ENCODE measurements around the gene LMO1. TPM values are rescaled to one million over a fixed set of nuclear protein-coding genes. Genes with fewer than 3 reads are reported as not detected.

Gene LMO1
- total RNA-seq, 2 experiments from 2014 or later, result not detected

DNA sequence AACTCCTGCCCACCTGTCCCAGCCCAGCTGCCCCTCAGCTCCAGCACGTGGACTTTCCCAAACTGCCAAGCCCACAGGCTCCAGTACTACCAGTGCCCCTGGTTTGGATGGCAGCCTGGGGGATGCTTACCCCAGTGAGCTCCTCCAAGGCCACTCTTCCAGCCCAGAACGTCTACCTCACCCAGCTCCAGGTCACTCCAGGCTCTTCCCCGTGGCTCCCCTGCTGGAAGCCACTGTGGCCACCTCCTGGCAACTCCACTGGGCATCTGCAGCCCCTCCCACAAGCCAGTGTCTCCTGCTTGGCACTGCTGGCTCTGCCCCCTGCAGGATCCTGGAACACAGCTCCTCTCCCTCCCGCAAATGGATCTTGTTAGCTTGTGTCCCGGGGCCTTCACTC lies 29.3 kb downstream of the LMO1 start:
- Mint-ChIP-seq H3K36me3 (no peaks in the 10 kb centered on the region), H3K4me3 (no peak overlapping the region), H3K27me3 (no peaks in the 10 kb centered on the region), H3K4me1 (ENCODE audit: low read depth) (peaks cover 11% of the 10 kb centered on the region), H3K9me3 (no peaks in the 10 kb centered on the region), H3K27ac (no peak overlapping the region)
- ChIA-PET CTCF (no interaction called here), POLR2A (no interaction called here)
- intact Hi-C loops (cut with micrococcal nuclease), result no loop called here
- no peak for DNase-seq

GRCh38 chr11:8233691-8234424 lies 29.8 kb downstream of the LMO1 start:
- CTCF ChIA-PET, result interaction anchor here (1.6 kb wide), 1 partner anchor 11 kb away, joined by 3 read pairs; no protein-coding TSS in a partner anchor

GRCh38 chr11:8232849-8233606 lies 30.6 kb downstream of the LMO1 start:
- no peak overlapping the region for H3K27ac Mint-ChIP-seq
- ChIA-PET CTCF (interaction anchor here (1.6 kb wide), 1 partner anchor 10 kb away, joined by 3 read pairs; no protein-coding TSS in a partner anchor), POLR2A (no interaction called here)
- H3K4me1 Mint-ChIP-seq (ENCODE audit: low read depth), result peaks cover 11% of the 10 kb centered on the region
- no peak for DNase-seq
- no peaks in the 10 kb centered on the region for H3K27me3 Mint-ChIP-seq
- no peaks in the 10 kb centered on the region for H3K9me3 Mint-ChIP-seq
- intact Hi-C loops (cut with micrococcal nuclease), result no loop called here
- no peak overlapping the region for H3K4me3 Mint-ChIP-seq
- H3K36me3 Mint-ChIP-seq, result no peaks in the 10 kb centered on the region

More at GRCh38 chr11:8233691-8234424, 29.8 kb downstream of the LMO1 start:
- Mint-ChIP-seq H3K27ac (no peak overlapping the region), H3K36me3 (no peaks in the 10 kb centered on the region), H3K9me3 (no peaks in the 10 kb centered on the region), H3K4me3 (no peak overlapping the region), H3K4me1 (ENCODE audit: low read depth) (peaks cover 11% of the 10 kb centered on the region), H3K27me3 (no peaks in the 10 kb centered on the region)
- intact Hi-C loops (cut with micrococcal nuclease), result no loop called here
- no peak for DNase-seq
- POLR2A ChIA-PET, result no interaction called here

GRCh38 chr11:8232414-8232813 lies 31.3 kb downstream of the LMO1 start:
- no peak overlapping the region for H3K27ac Mint-ChIP-seq
- ChIA-PET POLR2A (no interaction called here), CTCF (interaction anchor here (1.6 kb wide), 1 partner anchor 9 kb away, joined by 3 read pairs; no protein-coding TSS in a partner anchor)
- H3K9me3 Mint-ChIP-seq, result no peaks in the 10 kb centered on the region
- no peaks in the 10 kb centered on the region for H3K27me3 Mint-ChIP-seq
- no peak overlapping the region for H3K4me3 Mint-ChIP-seq
- no peaks in the 10 kb centered on the region for H3K36me3 Mint-ChIP-seq
- DNase-seq, result no peak
- peaks cover 11% of the 10 kb centered on the region for H3K4me1 Mint-ChIP-seq (ENCODE audit: low read depth)
- intact Hi-C loops (cut with micrococcal nuclease), result no loop called here

- DNase-seq, result no peak
- CTCF ChIA-PET, result interaction anchor here (1.6 kb wide), 1 partner anchor 9 kb away, joined by 3 read pairs; no protein-coding TSS in a partner anchor
- no peak overlapping the region for H3K27ac Mint-ChIP-seq
- POLR2A ChIA-PET, result no interaction called here
- H3K27me3 Mint-ChIP-seq, result no peaks in the 10 kb centered on the region
- H3K36me3 Mint-ChIP-seq, result no peaks in the 10 kb centered on the region
- no peaks in the 10 kb centered on the region for H3K9me3 Mint-ChIP-seq
- intact Hi-C loops (cut with micrococcal nuclease), result no loop called here
- peaks cover 11% of the 10 kb centered on the region for H3K4me1 Mint-ChIP-seq (ENCODE audit: low read depth)
- H3K4me3 Mint-ChIP-seq, result no peak overlapping the region
Observed at GRCh38 chr11:8231979-8232378, 31.7 kb downstream of the LMO1 start.

DNA sequence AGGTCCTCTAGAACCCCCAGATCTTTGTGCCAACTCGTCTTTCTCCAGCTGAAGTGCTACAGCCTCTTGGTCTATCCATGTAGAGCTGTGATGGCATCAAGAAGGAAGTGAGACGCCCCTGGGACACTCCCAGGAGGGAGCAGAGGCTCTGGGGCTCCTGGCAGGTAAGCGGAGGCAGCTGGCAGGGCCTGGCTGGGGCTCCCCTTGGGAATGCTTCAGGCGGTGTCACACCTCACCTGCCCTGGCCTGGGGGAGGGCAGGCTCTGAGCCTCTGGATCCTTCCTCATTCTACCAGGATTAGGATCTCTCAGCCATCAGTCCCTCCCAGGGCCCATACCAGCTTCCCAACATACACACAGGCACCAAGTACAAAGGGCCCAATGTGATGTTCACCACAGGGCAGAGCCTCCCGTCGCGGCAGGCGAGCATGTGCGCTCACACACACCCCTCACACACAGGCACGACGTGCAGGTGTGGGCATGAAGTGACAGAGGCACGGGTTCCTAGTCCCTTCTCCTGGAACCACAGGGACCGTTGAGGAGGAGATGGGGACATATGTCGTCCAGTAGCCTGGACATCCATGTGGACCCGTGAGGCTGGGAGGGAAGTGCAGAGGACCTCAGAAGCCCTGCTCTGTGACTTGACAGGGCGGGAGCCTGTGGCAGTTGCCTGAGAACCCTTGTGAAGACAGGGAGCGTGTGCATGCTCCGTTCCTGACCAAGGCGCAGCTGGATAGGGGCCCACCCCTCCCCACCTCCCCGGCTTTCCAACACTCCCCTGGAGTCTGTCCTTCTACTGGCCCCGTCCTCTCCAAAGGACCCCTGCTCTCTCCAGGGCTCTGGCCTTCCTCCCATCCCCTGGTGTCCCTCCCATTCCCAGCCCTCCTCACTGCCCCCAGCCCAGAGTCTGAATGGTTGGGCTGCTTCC lies 32.5 kb downstream of the LMO1 start:
- ChIA-PET POLR2A (no interaction called here), CTCF (interaction anchor here (2.3 kb wide), 1 partner anchor 32 kb away, joined by 9 read pairs; the partner anchor contains the start of gene LMO1)
- no peak overlapping the region for H3K27ac Mint-ChIP-seq
- H3K9me3 Mint-ChIP-seq, result no peaks in the 10 kb centered on the region
- no peak for DNase-seq
- no peaks in the 10 kb centered on the region for H3K36me3 Mint-ChIP-seq
- H3K4me3 Mint-ChIP-seq, result no peak overlapping the region
- peaks cover 11% of the 10 kb centered on the region for H3K4me1 Mint-ChIP-seq (ENCODE audit: low read depth)
- intact Hi-C loops (cut with micrococcal nuclease), result no loop called here
- no peaks in the 10 kb centered on the region for H3K27me3 Mint-ChIP-seq

- H3K9me3 Mint-ChIP-seq, result no peaks in the 10 kb centered on the region
- POLR2A ChIA-PET, result no interaction called here
Observed at GRCh38 chr11:8230178-8230859, 33.4 kb downstream of the LMO1 start.

DNA sequence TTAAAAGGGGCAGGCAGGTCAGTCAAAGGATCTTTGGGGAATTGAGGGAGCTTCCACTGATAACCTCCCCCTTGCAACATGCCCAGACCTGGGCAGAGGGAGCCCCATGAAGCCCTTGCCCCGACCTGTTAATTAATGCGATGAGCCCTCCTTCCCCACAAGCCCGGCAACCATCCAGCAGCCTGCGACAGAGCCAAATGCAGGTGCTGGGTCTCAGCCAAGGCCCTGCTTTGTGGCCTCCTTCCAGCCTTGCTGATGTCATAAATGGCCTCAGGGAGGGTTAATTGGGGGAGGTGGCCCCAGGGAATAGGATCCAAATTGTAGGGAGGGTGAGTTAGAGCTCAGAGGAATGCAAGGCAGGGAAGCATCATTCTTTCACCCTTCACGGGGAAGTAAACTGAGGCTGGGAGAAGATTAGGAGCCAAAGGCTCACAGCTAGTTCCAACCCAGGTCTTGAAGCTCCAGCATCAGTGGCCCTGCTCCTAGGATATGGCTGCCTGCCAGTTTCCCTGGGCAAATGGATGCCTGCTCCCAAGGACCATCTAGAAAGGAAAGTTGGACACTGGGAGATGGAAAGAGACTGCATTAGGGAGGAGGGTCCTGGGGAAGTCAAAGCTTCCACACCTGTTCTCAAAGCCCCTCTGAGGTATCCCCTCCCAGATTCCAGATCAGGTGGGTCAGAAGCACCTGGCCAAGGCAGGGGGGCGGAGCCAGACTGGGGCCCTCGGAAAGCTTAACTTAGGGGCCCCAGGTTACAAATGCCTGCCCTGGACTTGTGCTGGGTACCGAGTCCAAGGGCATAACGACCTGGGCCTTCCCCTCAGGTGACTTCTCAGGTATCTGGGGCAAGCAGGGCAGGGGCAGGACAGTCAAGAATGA lies 34.1 kb downstream of the LMO1 start:
- Mint-ChIP-seq H3K9me3 (no peaks in the 10 kb centered on the region), H3K4me3 (no peak overlapping the region), H3K36me3 (no peaks in the 10 kb centered on the region), H3K27ac (no peak overlapping the region), H3K4me1 (ENCODE audit: low read depth) (no peaks in the 10 kb centered on the region), H3K27me3 (no peaks in the 10 kb centered on the region)
- intact Hi-C loops (cut with micrococcal nuclease), result loop anchor here (10.0 kb wide), 1 partner anchor 85 kb away; no protein-coding TSS in a partner anchor
- DNase-seq, result no peak
- ChIA-PET CTCF (interaction anchor here (1.1 to 2.3 kb wide), 3 partner anchors 17 to 337 kb away, joined by 4 to 9 read pairs (median 4); partner anchors contain the start of gene LMO1), POLR2A (no interaction called here)

More at GRCh38 chr11:8230178-8230859, 33.4 kb downstream of the LMO1 start:
- CTCF ChIA-PET, result interaction anchor here (2.3 kb wide), 1 partner anchor 33 kb away, joined by 9 read pairs; the partner anchor contains the start of gene LMO1
- no peak for DNase-seq
- H3K36me3 Mint-ChIP-seq, result no peaks in the 10 kb centered on the region
- H3K4me3 Mint-ChIP-seq, result no peak overlapping the region
- intact Hi-C loops (cut with micrococcal nuclease), result no loop called here
- peaks cover 7% of the 10 kb centered on the region for H3K4me1 Mint-ChIP-seq (ENCODE audit: low read depth)
- no peaks in the 10 kb centered on the region for H3K27me3 Mint-ChIP-seq
- H3K27ac Mint-ChIP-seq, result no peak overlapping the region

- Mint-ChIP-seq H3K27ac (no peak overlapping the region), H3K9me3 (no peaks in the 10 kb centered on the region), H3K4me3 (no peak overlapping the region), H3K36me3 (no peaks in the 10 kb centered on the region), H3K4me1 (ENCODE audit: low read depth) (no peaks in the 10 kb centered on the region), H3K27me3 (no peaks in the 10 kb centered on the region)
- ChIA-PET CTCF (interaction anchor here (0.6 to 2.6 kb wide), 4 partner anchors 8 to 338 kb away, joined by 4 to 10 read pairs (median 4); partner anchors contain the start of gene LMO1), POLR2A (no interaction called here)
- intact Hi-C loops (cut with micrococcal nuclease), result loop anchor here (10.0 kb wide), 1 partner anchor 87 kb away; no protein-coding TSS in a partner anchor
- DNase-seq, result no peak
Observed at GRCh38 chr11:8228231-8228630, 35.4 kb downstream of the LMO1 start.

DNA sequence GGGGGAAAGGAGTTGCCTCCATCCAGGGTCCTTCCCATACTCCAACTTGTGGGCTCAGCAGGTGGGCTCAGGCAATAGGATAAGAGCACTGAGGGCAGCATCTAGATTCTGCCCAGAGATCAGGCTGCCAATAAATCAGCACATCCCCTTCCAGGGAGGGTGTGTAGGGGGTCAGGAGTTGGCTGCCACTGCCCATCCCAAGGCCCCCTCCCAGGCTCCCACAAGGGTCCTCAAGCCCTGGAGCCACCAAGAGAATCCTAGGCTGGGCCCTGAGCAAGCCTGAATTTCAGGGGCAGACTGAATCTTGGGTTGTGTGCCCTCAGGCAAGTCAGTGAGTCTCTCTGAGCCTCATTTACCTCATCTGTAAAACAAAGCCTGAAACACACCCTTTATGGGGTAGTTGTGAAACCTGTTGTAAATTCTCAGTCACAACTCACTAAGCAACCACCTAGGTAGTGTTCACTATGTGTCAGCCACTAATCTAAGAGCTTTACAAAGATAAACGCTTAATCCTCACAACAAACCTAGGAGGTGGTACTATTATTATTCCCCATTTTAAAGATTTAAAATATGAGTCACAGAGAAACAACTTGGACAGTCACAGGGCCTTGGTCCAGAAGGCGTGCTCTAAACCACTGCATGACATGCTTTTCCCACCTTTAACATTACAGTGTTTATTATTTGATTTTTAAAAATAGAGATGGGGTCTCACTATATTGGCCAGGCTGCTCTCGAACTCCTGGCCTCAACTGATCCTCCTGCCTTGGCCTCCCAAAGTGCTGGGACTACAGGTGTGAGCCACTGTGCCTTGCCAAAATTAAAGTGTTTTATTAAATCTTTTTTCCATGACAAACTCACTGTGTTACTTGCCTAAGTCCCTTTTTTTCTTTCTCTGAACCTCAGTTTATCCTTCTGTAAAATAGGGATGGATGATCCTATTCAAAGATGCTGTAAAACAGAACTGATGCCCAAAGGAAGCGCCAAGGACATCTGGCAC lies 36.2 kb downstream of the LMO1 start:
- intact Hi-C loops (cut with micrococcal nuclease), result loop anchor here (10.0 kb wide), 1 partner anchor 87 kb away; no protein-coding TSS in a partner anchor
- Mint-ChIP-seq H3K4me1 (ENCODE audit: low read depth) (no peaks in the 10 kb centered on the region), H3K27me3 (no peaks in the 10 kb centered on the region), H3K27ac (no peak overlapping the region), H3K9me3 (no peaks in the 10 kb centered on the region), H3K4me3 (no peak overlapping the region), H3K36me3 (no peaks in the 10 kb centered on the region)
- DNase-seq, result no peak
- ChIA-PET POLR2A (no interaction called here), CTCF (interaction anchor here (0.8 to 2.6 kb wide), 3 partner anchors 19 to 682 kb away, joined by 3 to 10 read pairs (median 4); partner anchors contain the start of gene LMO1)
